ENCODE results near the gene CXCL9.
"Not testable (repeated sequence)": the region's sequence is repeated elsewhere in the genome, so short reads cannot be mapped to it uniquely, and the experiment has no call there.

The CXCL9 gene

DNA sequence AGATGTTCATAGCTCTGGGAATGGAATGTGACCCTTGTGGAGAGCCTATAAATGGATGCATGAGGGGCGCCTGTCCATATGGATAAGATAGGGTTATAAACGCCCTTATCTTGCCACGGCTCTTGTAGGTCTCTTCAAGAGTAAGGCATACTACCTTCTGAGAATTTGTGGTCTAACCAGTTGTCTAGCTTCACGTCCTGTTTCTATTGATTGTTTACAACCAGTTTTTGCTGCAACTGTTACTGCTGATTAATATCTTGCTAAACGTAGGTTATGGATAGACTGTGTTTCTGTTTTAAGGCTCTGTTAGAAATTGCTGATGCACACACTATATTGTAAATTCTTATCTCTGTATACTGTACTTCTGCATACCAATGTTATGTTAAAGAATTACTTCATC is 52.5 kb downstream of the CXCL9 start:
- not testable (repeated sequence) for DNase-seq (ENCODE audit: low spot score)

DNA sequence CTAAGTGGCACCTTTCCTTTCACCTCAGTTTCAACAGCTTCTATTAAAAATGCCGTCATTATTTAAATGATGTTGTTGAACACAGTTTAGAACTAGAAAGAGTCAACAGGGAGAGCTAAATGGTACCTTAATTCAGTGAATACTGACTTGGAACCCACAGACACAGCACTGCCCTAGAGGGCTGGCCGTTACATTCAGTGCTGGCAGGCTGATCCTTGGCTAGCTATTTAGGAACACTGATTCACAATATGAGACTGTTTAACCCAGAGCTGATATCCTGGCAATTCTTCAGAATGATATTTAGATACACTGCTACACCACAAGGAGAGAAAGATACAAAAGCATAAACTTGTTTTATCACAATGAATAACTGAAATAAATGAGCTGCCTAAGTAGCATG is 53.8 kb downstream of the CXCL9 start:
- DNase-seq (ENCODE audit: low spot score) = no peak

All from globus pallidus (tissue), 1 donor.